Hepatocyte (in vitro differentiated cells): ENCODE results near the gene C1orf198. TPM values are rescaled to one million over a fixed set of nuclear protein-coding genes. Genes with fewer than 3 reads are reported as not detected.

Experiments
- DNase-seq: peaks from one replicate; pipeline ENCODE4 v3.0.0-alpha.2; 2016; ENCODE audit warnings: low spot score
- H2AFZ ChIP-seq: fragments of 200-600 bp; sonication (generic); 2 replicates; pipeline ENCODE4 v1.6.0; 2016; ENCODE audit warnings: antibody characterized with exemption, mild to moderate bottlenecking
- H3K27ac ChIP-seq: fragments of 200-600 bp; sonication (generic); 2 replicates; pipeline ENCODE4 v1.5.1; 2016; ENCODE audit warnings: mild to moderate bottlenecking
- H3K27me3 ChIP-seq: fragments of 200-600 bp; sonication (generic); 2 replicates; pipeline ENCODE4 v1.6.1; 2016
- H3K36me3 ChIP-seq: fragments of 200-600 bp; sonication (generic); replicated peaks from 2 replicates; pipeline ENCODE4 v1.5.1; 2016; ENCODE audit warnings: low read depth; ENCODE audit not compliant: insufficient read depth
- H3K4me1 ChIP-seq: fragments of 200-600 bp; sonication (generic); 2 replicates; pipeline ENCODE4 v1.5.1; 2016; ENCODE audit warnings: mild to moderate bottlenecking, moderate library complexity; ENCODE audit not compliant: insufficient read depth
- H3K4me2 ChIP-seq: fragments of 200-600 bp; sonication (generic); 2 replicates; pipeline ENCODE4 v1.6.0; 2016
- H3K4me3 ChIP-seq: fragments of 200-600 bp; sonication (generic); 2 replicates; pipeline ENCODE4 v1.5.1; 2016; ENCODE audit warnings: mild to moderate bottlenecking
- H3K79me2 ChIP-seq: fragments of 200-600 bp; sonication (generic); 2 replicates; pipeline ENCODE4 v1.6.0; 2017; ENCODE audit warnings: mild to moderate bottlenecking
- H3K9me2 ChIP-seq: fragments of 200-600 bp; sonication (generic); replicated peaks from 2 replicates; pipeline ENCODE4 v1.6.0; 2017; ENCODE audit warnings: mild to moderate bottlenecking; ENCODE audit not compliant: insufficient read depth
- H3K9me3 ChIP-seq: fragments of 200-600 bp; sonication (generic); 2 replicates; pipeline ENCODE4 v1.5.1; 2016; ENCODE audit warnings: low read depth, mild to moderate bottlenecking
- H4K20me1 ChIP-seq: fragments of 200-600 bp; sonication (generic); 2 replicates; pipeline ENCODE4 v1.6.0; 2016; ENCODE audit warnings: mild to moderate bottlenecking; ENCODE audit not compliant: insufficient read depth, poor library complexity, severe bottlenecking
- CTCF ChIP-seq: fragments of 200-600 bp; sonication (generic); IDR thresholded peaks from 2 replicates; pipeline ENCODE4 v1.5.1; 2016; ENCODE audit warnings: antibody characterized with exemption, mild to moderate bottlenecking; ENCODE audit not compliant: poor library complexity
- EZH2 ChIP-seq: fragments of 200-600 bp; sonication (generic); IDR thresholded peaks from 2 replicates; pipeline ENCODE4 v1.6.1; 2016; ENCODE audit warnings: antibody characterized with exemption, mild to moderate bottlenecking, borderline replicate concordance
- EZH2phosphoT487 ChIP-seq: fragments of 200-600 bp; sonication (generic); IDR thresholded peaks from one replicate; pipeline ENCODE4 v1.6.1; 2018; ENCODE audit warnings: antibody characterized with exemption, mild to moderate bottlenecking, low read depth, moderate library complexity; ENCODE audit not compliant: unreplicated experiment, severe bottlenecking
- WGBS: methylation state at CpG from one replicate; pipeline ENCODE4 v1.1.6; 2016; ENCODE audit warnings: low lambda C conversion rate; ENCODE audit errors: missing lambda C conversion rate; 5-methylcytosine and 5-hydroxymethylcytosine counted together
- polyA plus RNA-seq: library from polyadenylated mRNA; unstranded; fragments of >200 nt; fragmentation: Nextera tagmentation; extraction: Ambion mirVana; gene quantifications from 2 replicates; pipeline ENCODE4 v1.2.1, GENCODE V29; 2016
- total RNA-seq: library from RNA; depleted of rRNA; stranded (reverse); fragments of >200 nt; gene quantifications from 2 replicates; pipeline ENCODE4 v1.2.3, GENCODE V29; 2014

Gene C1orf198
- total and polyA plus RNA-seq, 2 experiments from 2014 or later = 41.4 to 56.9 TPM

GRCh38 chr1:230824551-230824918 lies 43.8 kb downstream of the C1orf198 start:
- Histone ChIP-seq H3K9me3 (no peaks in the 10 kb centered on the region), H2AFZ (no peak overlapping the region), H3K79me2 (no peaks in the 10 kb centered on the region), H3K27ac (peak overlapping the region; percentile 84), H4K20me1 (no peaks in the 10 kb centered on the region), H3K36me3 (no peaks in the 10 kb centered on the region), H3K4me2 (no peak overlapping the region), H3K4me3 (no peak overlapping the region), H3K9me2 (no peaks in the 10 kb centered on the region), H3K27me3 (no peaks in the 10 kb centered on the region), H3K4me1 (peaks cover 27% of the 10 kb centered on the region)
- no peak for TF ChIP-seq EZH2phosphoT487
- no peak for TF ChIP-seq EZH2
- TF ChIP-seq CTCF = no peak
- no peak for DNase-seq
- 91% methylated on average over 4 of the region's 4 CpGs for WGBS

DNA sequence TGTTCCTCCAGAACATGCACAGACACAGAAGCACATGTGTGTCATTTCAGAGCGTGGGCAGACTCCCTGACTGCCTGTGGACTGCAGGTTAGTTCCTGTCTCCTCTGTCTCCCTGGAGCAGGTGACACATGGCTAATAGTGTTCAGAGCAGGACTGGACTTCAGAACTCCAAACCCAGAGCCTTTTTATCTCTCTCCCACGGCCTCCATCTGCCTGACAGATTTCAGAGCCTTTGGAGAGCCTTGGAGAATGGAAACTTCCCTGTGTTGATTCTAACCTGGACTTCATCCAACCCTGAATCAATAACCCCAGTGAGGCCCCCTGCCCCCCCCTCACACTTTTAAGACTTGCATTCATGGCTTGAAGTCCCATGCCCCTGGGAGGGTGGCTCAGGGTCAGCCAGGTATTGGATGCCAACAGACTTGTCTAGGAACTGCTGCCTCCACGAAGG lies 44.4 kb downstream of the C1orf198 start:
- Histone ChIP-seq H3K79me2 (no peaks in the 10 kb centered on the region), H2AFZ (no peak overlapping the region), H3K36me3 (no peaks in the 10 kb centered on the region), H3K4me2 (no peak overlapping the region), H4K20me1 (no peaks in the 10 kb centered on the region), H3K4me1 (peaks cover 27% of the 10 kb centered on the region), H3K9me3 (no peaks in the 10 kb centered on the region), H3K27me3 (no peaks in the 10 kb centered on the region), H3K27ac (peak overlapping the region; percentile 84), H3K9me2 (no peaks in the 10 kb centered on the region), H3K4me3 (no peak overlapping the region)
- peak; percentile 35 for DNase-seq
- WGBS = 70% methylated on average over 3 of the region's 3 CpGs
- TF ChIP-seq EZH2phosphoT487 = no peak
- TF ChIP-seq CTCF = no peak
- TF ChIP-seq EZH2 = no peak

DNA sequence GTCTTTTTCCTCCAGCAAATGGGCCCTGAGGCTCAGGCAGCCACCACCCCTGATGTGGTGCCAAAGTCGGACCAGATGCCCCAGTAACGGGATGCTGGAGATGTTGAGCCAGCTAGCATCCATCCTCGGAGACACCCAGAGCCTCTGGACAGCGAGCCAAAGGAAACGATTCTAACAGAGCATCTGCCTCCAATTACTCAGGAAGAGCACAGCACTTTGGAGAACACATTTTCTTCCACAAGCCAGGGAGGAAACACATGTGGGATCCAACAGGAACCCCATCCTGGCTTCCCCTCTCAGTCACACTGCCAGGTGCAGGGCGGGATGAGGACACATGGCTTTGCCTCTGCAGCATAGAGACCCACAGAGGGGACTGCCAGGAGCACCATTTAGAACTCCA lies 44.9 kb downstream of the C1orf198 start:
- no peaks in the 10 kb centered on the region for H3K36me3 ChIP-seq
- H2AFZ ChIP-seq = no peak overlapping the region
- no peak overlapping the region for H3K4me2 ChIP-seq
- peak overlapping the region; percentile 84 for H3K27ac ChIP-seq
- H4K20me1 ChIP-seq = no peaks in the 10 kb centered on the region
- no peaks in the 10 kb centered on the region for H3K9me2 ChIP-seq
- no peaks in the 10 kb centered on the region for H3K9me3 ChIP-seq
- no peak for DNase-seq
- TF ChIP-seq CTCF = no peak
- TF ChIP-seq EZH2 = no peak
- no peak for TF ChIP-seq EZH2phosphoT487
- no peak overlapping the region for H3K4me3 ChIP-seq
- no peaks in the 10 kb centered on the region for H3K79me2 ChIP-seq
- 92% methylated on average over 6 of the region's 6 CpGs for WGBS
- peaks cover 27% of the 10 kb centered on the region for H3K4me1 ChIP-seq
- no peaks in the 10 kb centered on the region for H3K27me3 ChIP-seq
